A673 (cell line): ENCODE measurements around the gene HOXC12.

ENCODE experiments used
- CTCF ChIP-seq: fragments of 300-800, 200-600 bp; sonication (generic); conservative IDR thresholded peaks from 2 replicates; pipeline ENCODE4 v1.5.1; 2017; ENCODE audit warnings: low read depth, mild to moderate bottlenecking, antibody characterized with exemption, low read length, moderate library complexity, mixed read lengths
- EZH2 ChIP-seq: fragments of 200-600 bp; sonication (generic); IDR thresholded peaks from 2 replicates; pipeline ENCODE4 v1.6.1; 2017; ENCODE audit warnings: borderline replicate concordance, low read depth, mild to moderate bottlenecking, mixed read lengths, antibody characterized with exemption, low read length; ENCODE audit not compliant: poor library complexity, severe bottlenecking

- TF ChIP-seq EZH2 (no peak), CTCF (no peak)
Observed at GRCh38 chr12:53951577-53952334, 2.9 kb upstream of the HOXC12 start.
